ENCODE results near the gene UCHL1. TPM values are rescaled to one million over a fixed set of nuclear protein-coding genes. Genes with fewer than 3 reads are reported as not detected.
A peak's percentile ranks its signal among the peaks of the same experiment; 100 is the strongest.

Gene UCHL1
- total and polyA plus RNA-seq, 7 donors: 10.5 to 88.3 (median 23.4) TPM

GRCh38 chr4:41217374-41217773, 39.4 kb upstream of the UCHL1 start:
- H3K27me3 ChIP-seq (ENCODE audit: insufficient read depth in 3 of 3, low read length in 2 of 3): no peaks in the 10 kb centered on the region
- no peaks in the 10 kb centered on the region for H3K9me3 ChIP-seq
- H3K4me1 ChIP-seq: peaks cover 4% of the 10 kb centered on the region
- no peaks in the 10 kb centered on the region for H3K36me3 ChIP-seq (ENCODE audit: insufficient read depth in 1 of 2, low read depth in 1 of 2)
- WGBS, 3 donors: 20 to 36% (median 27%) methylated on average over 2 of the region's 2 CpGs
- DNase-seq (no peak), ATAC-seq (peak in 2 of 4 donors; percentile 12)
- no peak overlapping the region for H3K4me3 ChIP-seq
- intact Hi-C loops (cut with DNase I): loop anchor here (5.0 kb wide), 2 partner anchors 290 to 300 kb away; no protein-coding TSS in a partner anchor
- H3K27ac ChIP-seq: peak overlapping the region; percentile 74
- TF ChIP-seq CTCF (IDR thresholded peaks at IDR 0.05): no peak

GRCh38 chr4:41218703-41219102, 38.0 kb upstream of the UCHL1 start:
- peaks cover 4% of the 10 kb centered on the region for H3K4me1 ChIP-seq
- H3K27me3 ChIP-seq (ENCODE audit: insufficient read depth in 3 of 3, low read length in 2 of 3): no peaks in the 10 kb centered on the region
- H3K4me3 ChIP-seq: no peak overlapping the region
- DNase-seq (no peak), ATAC-seq (no peak)
- intact Hi-C loops (cut with DNase I): loop anchor here (5.0 kb wide), 2 partner anchors 291 to 301 kb away; no protein-coding TSS in a partner anchor
- TF ChIP-seq CTCF (IDR thresholded peaks at IDR 0.05): no peak
- 95 to 98% (median 98%) methylated on average over 3 of the region's 3 CpGs for WGBS, 3 donors
- no peaks in the 10 kb centered on the region for H3K9me3 ChIP-seq
- no peak overlapping the region for H3K27ac ChIP-seq
- H3K36me3 ChIP-seq (ENCODE audit: insufficient read depth in 1 of 2, low read depth in 1 of 2): no peaks in the 10 kb centered on the region

- Histone ChIP-seq H3K36me3 (ENCODE audit: insufficient read depth in 1 of 2, low read depth in 1 of 2) (no peaks in the 10 kb centered on the region), H3K4me3 (no peak overlapping the region), H3K27me3 (ENCODE audit: insufficient read depth in 3 of 3, low read length in 2 of 3) (no peaks in the 10 kb centered on the region), H3K9me3 (no peaks in the 10 kb centered on the region), H3K27ac (no peak overlapping the region), H3K4me1 (peaks cover 4% of the 10 kb centered on the region)
- WGBS, 3 donors: 53 to 80% (median 56%) methylated on average over 3 of the region's 3 CpGs
- intact Hi-C loops (cut with DNase I): loop anchor here (5.0 kb wide), 2 partner anchors 292 to 302 kb away; no protein-coding TSS in a partner anchor
- ATAC-seq (no peak), DNase-seq (no peak)
- TF ChIP-seq CTCF (IDR thresholded peaks at IDR 0.05): no peak
Measured at GRCh38 chr4:41219421-41219950, 37.2 kb upstream of the UCHL1 start.

- no peaks in the 10 kb centered on the region for H3K4me1 ChIP-seq
- H3K9me3 ChIP-seq: no peaks in the 10 kb centered on the region
- no peak overlapping the region for H3K4me3 ChIP-seq
- intact Hi-C loops (cut with DNase I): no loop called here
- no peak overlapping the region for H3K27ac ChIP-seq
- no peak for TF ChIP-seq CTCF (IDR thresholded peaks at IDR 0.05)
- no peaks in the 10 kb centered on the region for H3K36me3 ChIP-seq (ENCODE audit: insufficient read depth in 1 of 2, low read depth in 1 of 2)
- DNase-seq (no peak), ATAC-seq (no peak)
- 77 to 79% (median 79%) methylated on average over 4 of the region's 4 CpGs for WGBS, 3 donors
- H3K27me3 ChIP-seq (ENCODE audit: insufficient read depth in 3 of 3, low read length in 2 of 3): no peaks in the 10 kb centered on the region
Measured at GRCh38 chr4:41221850-41222645, 34.7 kb upstream of the UCHL1 start.

Data from psoas muscle (tissue), 8 donors.